HL-60 (cell line): ENCODE results near the gene LRP1-AS.

Experiments
- CTCF ChIP-seq: IDR thresholded peaks from one replicate; pipeline ENCODE4 v1.5.1; 2011; ENCODE audit warnings: low read length, control low read depth, inconsistent platforms; ENCODE audit not compliant: insufficient read depth
- POLR2AphosphoS5 ChIP-seq: IDR thresholded peaks from 2 replicates; pipeline ENCODE4 v1.6.1; 2012; ENCODE audit warnings: low read depth
- REST ChIP-seq: IDR thresholded peaks from 2 replicates; pipeline ENCODE4 v1.6.1; 2012; ENCODE audit warnings: low read depth; ENCODE audit not compliant: insufficient replicate concordance

GRCh38 chr12:57185403-57185802, 38.0 kb upstream of the LRP1-AS start:
- TF ChIP-seq REST: no peak
- TF ChIP-seq CTCF: no peak
- TF ChIP-seq POLR2AphosphoS5: no peak
